ENCODE data around the gene PTPN18. TPM values are rescaled to one million over a fixed set of nuclear protein-coding genes. Genes with fewer than 3 reads are reported as not detected.

PTPN18 gene
- total RNA-seq, 1 donor from 2014 or later: 16.3 TPM

GRCh38 chr2:130314377-130314776 lies 41.5 kb upstream of the PTPN18 start:
- Mint-ChIP-seq H3K27me3 (ENCODE audit: unreplicated experiment) (peaks cover 7% of the 10 kb centered on the region), H3K4me1 (ENCODE audit: unreplicated experiment) (no peaks in the 10 kb centered on the region), H3K27ac (ENCODE audit: unreplicated experiment) (no peak overlapping the region), H3K36me3 (ENCODE audit: low read depth, unreplicated experiment) (no peaks in the 10 kb centered on the region), H3K9me3 (ENCODE audit: unreplicated experiment) (no peaks in the 10 kb centered on the region), H3K4me3 (ENCODE audit: unreplicated experiment) (no peak overlapping the region)
- no peak for DNase-seq (ENCODE audit: low spot score)
- TF ChIP-seq, protein P1, sequence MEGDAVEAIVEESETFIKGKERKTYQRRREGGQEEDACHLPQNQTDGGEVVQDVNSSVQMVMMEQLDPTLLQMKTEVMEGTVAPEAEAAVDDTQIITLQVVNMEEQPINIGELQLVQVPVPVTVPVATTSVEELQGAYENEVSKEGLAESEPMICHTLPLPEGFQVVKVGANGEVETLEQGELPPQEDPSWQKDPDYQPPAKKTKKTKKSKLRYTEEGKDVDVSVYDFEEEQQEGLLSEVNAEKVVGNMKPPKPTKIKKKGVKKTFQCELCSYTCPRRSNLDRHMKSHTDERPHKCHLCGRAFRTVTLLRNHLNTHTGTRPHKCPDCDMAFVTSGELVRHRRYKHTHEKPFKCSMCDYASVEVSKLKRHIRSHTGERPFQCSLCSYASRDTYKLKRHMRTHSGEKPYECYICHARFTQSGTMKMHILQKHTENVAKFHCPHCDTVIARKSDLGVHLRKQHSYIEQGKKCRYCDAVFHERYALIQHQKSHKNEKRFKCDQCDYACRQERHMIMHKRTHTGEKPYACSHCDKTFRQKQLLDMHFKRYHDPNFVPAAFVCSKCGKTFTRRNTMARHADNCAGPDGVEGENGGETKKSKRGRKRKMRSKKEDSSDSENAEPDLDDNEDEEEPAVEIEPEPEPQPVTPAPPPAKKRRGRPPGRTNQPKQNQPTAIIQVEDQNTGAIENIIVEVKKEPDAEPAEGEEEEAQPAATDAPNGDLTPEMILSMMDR (IDR thresholded peaks at IDR 0.05; ENCODE audit: unreplicated experiment): no peak

- Mint-ChIP-seq H3K27ac (ENCODE audit: unreplicated experiment) (no peak overlapping the region), H3K4me3 (ENCODE audit: unreplicated experiment) (no peak overlapping the region), H3K27me3 (ENCODE audit: unreplicated experiment) (peaks cover 8% of the 10 kb centered on the region), H3K36me3 (ENCODE audit: low read depth, unreplicated experiment) (no peaks in the 10 kb centered on the region), H3K4me1 (ENCODE audit: unreplicated experiment) (no peaks in the 10 kb centered on the region), H3K9me3 (ENCODE audit: unreplicated experiment) (no peaks in the 10 kb centered on the region)
- no peak for DNase-seq (ENCODE audit: low spot score)
- TF ChIP-seq, protein P1 (IDR thresholded peaks at IDR 0.05; ENCODE audit: unreplicated experiment): no peak
These were observed 39.3 kb upstream of the PTPN18 start for GRCh38 chr2:130316596-130316995.

GRCh38 chr2:130318906-130319305 lies 37.0 kb upstream of the PTPN18 start:
- Mint-ChIP-seq H3K9me3 (ENCODE audit: unreplicated experiment) (no peaks in the 10 kb centered on the region), H3K36me3 (ENCODE audit: low read depth, unreplicated experiment) (no peaks in the 10 kb centered on the region), H3K27ac (ENCODE audit: unreplicated experiment) (no peak overlapping the region), H3K27me3 (ENCODE audit: unreplicated experiment) (peaks cover 8% of the 10 kb centered on the region), H3K4me3 (ENCODE audit: unreplicated experiment) (no peak overlapping the region), H3K4me1 (ENCODE audit: unreplicated experiment) (no peaks in the 10 kb centered on the region)
- TF ChIP-seq, protein P1 (IDR thresholded peaks at IDR 0.05; ENCODE audit: unreplicated experiment): no peak
- DNase-seq (ENCODE audit: low spot score): no peak

GRCh38 chr2:130319536-130319935 lies 36.3 kb upstream of the PTPN18 start:
- no peak for DNase-seq (ENCODE audit: low spot score)

GRCh38 chr2:130327703-130328527 lies 27.9 kb upstream of the PTPN18 start:
- TF ChIP-seq, protein P1 (IDR thresholded peaks at IDR 0.05; ENCODE audit: unreplicated experiment): no peak
- H3K4me3 Mint-ChIP-seq (ENCODE audit: unreplicated experiment): no peak overlapping the region
- peaks cover 6% of the 10 kb centered on the region for H3K27me3 Mint-ChIP-seq (ENCODE audit: unreplicated experiment)
- no peak overlapping the region for H3K27ac Mint-ChIP-seq (ENCODE audit: unreplicated experiment)
- DNase-seq (ENCODE audit: low spot score): no peak
- H3K36me3 Mint-ChIP-seq (ENCODE audit: low read depth, unreplicated experiment): no peaks in the 10 kb centered on the region
- H3K4me1 Mint-ChIP-seq (ENCODE audit: unreplicated experiment): peaks cover 3% of the 10 kb centered on the region
- no peaks in the 10 kb centered on the region for H3K9me3 Mint-ChIP-seq (ENCODE audit: unreplicated experiment)

More at GRCh38 chr2:130319536-130319935, 36.3 kb upstream of the PTPN18 start:
- Mint-ChIP-seq H3K27ac (ENCODE audit: unreplicated experiment) (no peak overlapping the region), H3K9me3 (ENCODE audit: unreplicated experiment) (no peaks in the 10 kb centered on the region), H3K4me1 (ENCODE audit: unreplicated experiment) (no peaks in the 10 kb centered on the region), H3K4me3 (ENCODE audit: unreplicated experiment) (no peak overlapping the region), H3K36me3 (ENCODE audit: low read depth, unreplicated experiment) (no peaks in the 10 kb centered on the region), H3K27me3 (ENCODE audit: unreplicated experiment) (peaks cover 8% of the 10 kb centered on the region)
- TF ChIP-seq, protein P1 (IDR thresholded peaks at IDR 0.05; ENCODE audit: unreplicated experiment): no peak

All from endothelial cell (in vitro differentiated cells).